DMS79 (cell line): ENCODE results near the gene POLR3H.

Experiments used
- DNase-seq: peaks from one replicate; lab custom pipeline; 2025; lab: John Stamatoyannopoulos, UW

Gene POLR3H

DNA sequence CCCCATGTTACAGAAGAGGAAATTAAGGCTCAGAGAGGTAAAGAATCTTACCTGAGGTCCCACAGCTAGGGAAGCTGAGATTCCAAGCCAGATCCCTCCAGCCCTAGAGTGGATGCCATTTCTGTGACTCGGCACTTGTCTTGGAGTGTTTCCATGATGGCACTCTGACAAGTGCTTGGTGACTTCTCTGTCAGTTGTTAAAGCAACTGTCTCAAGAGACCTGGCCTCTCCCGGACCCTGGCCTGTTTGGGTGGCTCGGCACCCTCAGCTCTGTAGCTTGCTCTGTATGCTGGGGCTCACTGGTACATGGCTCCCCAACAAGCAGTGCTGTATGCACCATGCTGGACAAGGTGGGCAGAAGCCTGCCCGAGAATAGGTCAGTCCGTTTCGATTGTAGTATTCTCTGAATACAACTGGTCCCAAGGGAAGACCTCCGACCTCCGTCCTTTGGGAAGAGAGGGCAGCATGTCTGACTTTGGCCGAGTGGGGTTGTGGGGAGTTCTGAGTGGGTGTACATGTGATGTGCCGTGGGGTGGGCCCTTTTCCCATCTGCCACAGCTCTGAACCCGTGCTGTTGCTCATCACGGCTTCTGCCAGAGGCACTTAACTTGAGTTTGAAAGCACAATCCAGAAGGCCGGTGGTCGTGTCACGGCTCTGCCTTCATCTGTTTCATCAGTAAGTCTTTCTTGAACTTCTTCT lies 63.0 kb downstream of the POLR3H start:
- DNase-seq: no peak

GRCh38 chr22:41480397-41480735 lies 63.9 kb downstream of the POLR3H start:
- DNase-seq: no peak

DNA sequence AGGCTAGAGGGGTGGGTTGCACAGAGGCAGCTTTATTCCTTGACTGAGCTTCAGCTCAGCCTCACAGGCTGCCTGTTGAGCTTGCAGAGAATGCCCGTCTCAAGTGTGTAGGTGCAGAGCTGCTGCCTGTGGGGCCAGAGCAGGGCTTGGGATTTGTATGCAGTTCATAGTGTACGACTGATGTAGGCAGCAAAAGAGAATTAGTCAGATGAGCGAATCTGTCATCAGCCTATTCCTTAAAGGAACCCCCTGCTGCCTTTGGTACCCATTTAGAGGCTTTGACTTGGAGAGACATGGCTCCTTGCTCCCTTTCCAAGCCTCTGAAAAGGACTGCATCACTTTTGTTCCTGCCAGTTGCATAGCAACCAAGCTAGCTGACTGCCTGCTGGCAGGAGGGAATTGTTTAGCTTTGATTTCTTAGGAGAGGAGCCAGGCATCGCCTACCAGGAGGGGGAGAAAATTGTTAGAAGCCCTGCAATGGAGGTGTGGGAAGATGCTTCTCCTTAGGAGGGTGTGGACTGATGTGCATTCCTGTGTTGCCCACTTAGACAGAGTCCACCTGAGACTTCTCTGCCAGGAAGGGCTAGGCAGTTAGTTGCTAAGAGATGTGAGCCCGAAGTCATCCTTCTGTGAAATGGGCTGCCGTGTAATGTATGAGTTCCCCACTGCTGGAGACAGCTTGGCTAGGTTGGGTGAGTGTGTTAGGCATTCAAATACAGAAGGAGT lies 64.4 kb downstream of the POLR3H start:
- DNase-seq: no peak

- DNase-seq: no peak
These were observed 65.3 kb downstream of the POLR3H start for GRCh38 chr22:41478891-41479521.

DNA sequence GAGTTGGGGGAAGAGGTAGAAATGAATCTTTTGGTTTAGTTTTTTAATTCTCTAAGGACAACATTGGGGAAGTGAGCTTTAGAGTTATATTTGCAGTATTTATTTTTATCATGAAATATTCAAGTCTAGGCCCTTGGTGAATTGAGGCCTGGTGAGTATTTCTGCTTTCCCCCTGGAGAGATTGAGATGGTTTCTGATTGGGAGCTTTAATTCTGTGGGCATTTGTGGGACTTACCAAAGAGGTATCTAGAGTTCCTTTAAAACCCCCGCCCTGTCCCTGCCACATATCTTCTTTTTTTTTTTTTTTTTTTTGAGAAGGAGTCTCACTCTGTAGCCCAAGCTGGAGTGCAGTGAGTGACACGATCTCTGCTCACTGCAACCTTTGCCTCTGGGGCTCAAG lies 65.8 kb downstream of the POLR3H start:
- no peak for DNase-seq
